ENCODE results near the gene MRI1. TPM values are rescaled to one million over a fixed set of nuclear protein-coding genes. Genes with fewer than 3 reads are reported as not detected.

MRI1 gene
- total and polyA plus RNA-seq, 2 experiments from 2014 or later: 16.5 to 39.7 TPM

DNA sequence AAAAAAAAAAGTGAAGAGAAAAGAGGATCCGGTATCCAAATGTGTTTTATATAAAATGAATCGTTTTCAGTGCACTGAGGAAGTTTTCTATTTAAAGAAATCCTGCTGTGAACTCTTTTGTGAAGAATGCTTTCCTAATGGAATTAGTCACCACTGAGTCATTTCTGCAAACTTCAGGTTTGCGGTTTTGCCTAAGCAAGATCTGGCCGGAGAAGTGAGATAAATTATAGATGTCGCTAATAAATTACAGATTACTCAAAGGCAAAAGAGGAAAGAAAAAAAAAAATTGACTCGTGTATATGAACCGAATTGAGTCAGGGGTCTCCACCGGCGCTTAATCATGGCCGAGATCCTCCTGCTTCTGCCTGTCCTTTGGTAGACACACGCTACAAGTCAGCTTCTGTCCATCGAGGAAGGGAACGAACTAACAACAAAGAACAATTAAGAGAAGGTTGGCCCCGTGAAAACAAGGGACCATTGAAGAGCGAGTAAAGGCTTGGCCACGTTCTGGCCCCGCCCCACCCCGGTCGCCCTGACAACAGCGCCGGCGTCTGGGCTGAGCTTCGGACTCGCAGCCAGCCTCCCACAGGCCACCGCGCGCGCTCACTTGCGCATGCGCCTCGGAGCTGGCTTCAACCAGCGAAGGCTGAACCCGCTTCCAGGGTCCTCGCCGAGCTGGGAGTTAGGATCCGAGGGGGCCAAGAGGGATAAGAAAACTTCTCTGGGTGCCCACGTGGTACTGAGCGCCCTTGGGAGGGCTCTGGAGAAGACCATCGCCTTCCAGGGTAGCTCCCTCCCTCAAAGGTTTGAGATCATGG is 33.0 kb upstream of the MRI1 start:
- H3K9ac ChIP-seq: peak overlapping the region; percentile 94
- TF ChIP-seq EZH2phosphoT487 (IDR thresholded peaks at IDR 0.05; ENCODE audit: insufficient read depth, low read depth): 0 out of 2 replicates have a peak, but pooled peaks have one; percentile 44
- TF ChIP-seq EZH2 (IDR thresholded peaks at IDR 0.05; ENCODE audit: insufficient read depth, poor library complexity, severe bottlenecking): no peak
- 0 out of 2 replicates have a peak, but pooled peaks cover 6% of the 10 kb centered on the region for H3K79me2 ChIP-seq (ENCODE audit: insufficient read depth)
- no peaks in the 10 kb centered on the region for H3K9me2 ChIP-seq (ENCODE audit: insufficient read depth)
- peak overlapping the region; percentile 83 for H2AFZ ChIP-seq
- WGBS, 2 experiments (ENCODE audit: low coverage in 1 of 2, low lambda C conversion rate in 2 of 2, missing lambda C conversion rate in 2 of 2): 0 to 2% methylated on average over 39 of the region's 39 CpGs
- peak overlapping the region; percentile 85 for H3K4me3 ChIP-seq
- peak; percentile 98 for DNase-seq
- H3K9me3 ChIP-seq (ENCODE audit: low read depth): no peaks in the 10 kb centered on the region
- H3K4me1 ChIP-seq (ENCODE audit: insufficient read depth): peaks cover 26% of the 10 kb centered on the region
- H4K20me1 ChIP-seq (ENCODE audit: insufficient read depth): no peaks in the 10 kb centered on the region
- in situ Hi-C loops (cut with MboI): no loop called here
- peak overlapping the region; percentile 98 for H3K27ac ChIP-seq
- no peaks in the 10 kb centered on the region for H3K27me3 ChIP-seq (replicated peaks; ENCODE audit: insufficient read depth)
- peaks cover 17% of the 10 kb centered on the region for H3F3A ChIP-seq (ENCODE audit: insufficient read depth)
- H3K36me3 ChIP-seq (ENCODE audit: low read depth): no peaks in the 10 kb centered on the region
- peak overlapping the region; percentile 96 for H3K4me2 ChIP-seq (ENCODE audit: unreplicated experiment)

DNA sequence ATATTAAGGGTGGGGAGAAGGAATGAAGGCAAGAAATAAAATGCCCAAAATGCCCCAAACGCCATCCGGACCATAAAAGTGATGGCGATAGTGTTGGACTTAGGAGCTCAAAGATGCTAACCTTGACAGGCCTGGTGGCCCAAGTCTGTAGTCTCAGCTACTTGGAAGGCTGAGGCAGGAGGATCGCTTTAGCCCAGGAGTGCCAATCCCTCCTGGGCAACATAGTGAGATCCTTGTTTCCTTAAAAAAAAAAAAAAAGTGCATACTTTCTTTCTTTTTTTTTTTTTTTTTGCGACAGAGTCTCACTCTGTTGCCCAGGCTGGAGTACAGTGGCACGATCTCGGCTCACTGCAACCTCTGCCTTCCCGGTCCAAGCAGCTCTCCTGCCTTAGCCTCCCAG is 32.0 kb upstream of the MRI1 start:
- peaks cover 17% of the 10 kb centered on the region for H3F3A ChIP-seq (ENCODE audit: insufficient read depth)
- peaks cover 26% of the 10 kb centered on the region for H3K4me1 ChIP-seq (ENCODE audit: insufficient read depth)
- H2AFZ ChIP-seq: peak overlapping the region; percentile 83; the same call in 1 of the 2 replicates
- peak overlapping the region; percentile 96 for H3K4me2 ChIP-seq (ENCODE audit: unreplicated experiment)
- no peaks in the 10 kb centered on the region for H3K27me3 ChIP-seq (replicated peaks; ENCODE audit: insufficient read depth)
- H3K27ac ChIP-seq: no peak overlapping the region
- in situ Hi-C loops (cut with MboI): no loop called here
- H3K4me3 ChIP-seq: peak overlapping the region; percentile 85
- no peak for DNase-seq
- H3K9me3 ChIP-seq (ENCODE audit: low read depth): no peaks in the 10 kb centered on the region
- H4K20me1 ChIP-seq (ENCODE audit: insufficient read depth): no peaks in the 10 kb centered on the region
- H3K9ac ChIP-seq: peak overlapping the region; percentile 94
- no peaks in the 10 kb centered on the region for H3K36me3 ChIP-seq (ENCODE audit: low read depth)
- TF ChIP-seq EZH2phosphoT487 (IDR thresholded peaks at IDR 0.05; ENCODE audit: insufficient read depth, low read depth): no peak
- TF ChIP-seq EZH2 (IDR thresholded peaks at IDR 0.05; ENCODE audit: insufficient read depth, poor library complexity, severe bottlenecking): no peak
- H3K9me2 ChIP-seq (ENCODE audit: insufficient read depth): no peaks in the 10 kb centered on the region
- 82 to 87% methylated on average over 8 of the region's 8 CpGs for WGBS, 2 experiments (ENCODE audit: low coverage in 1 of 2, low lambda C conversion rate in 2 of 2, missing lambda C conversion rate in 2 of 2)
- 0 out of 2 replicates have a peak, but pooled peaks cover 6% of the 10 kb centered on the region for H3K79me2 ChIP-seq (ENCODE audit: insufficient read depth)

DNA sequence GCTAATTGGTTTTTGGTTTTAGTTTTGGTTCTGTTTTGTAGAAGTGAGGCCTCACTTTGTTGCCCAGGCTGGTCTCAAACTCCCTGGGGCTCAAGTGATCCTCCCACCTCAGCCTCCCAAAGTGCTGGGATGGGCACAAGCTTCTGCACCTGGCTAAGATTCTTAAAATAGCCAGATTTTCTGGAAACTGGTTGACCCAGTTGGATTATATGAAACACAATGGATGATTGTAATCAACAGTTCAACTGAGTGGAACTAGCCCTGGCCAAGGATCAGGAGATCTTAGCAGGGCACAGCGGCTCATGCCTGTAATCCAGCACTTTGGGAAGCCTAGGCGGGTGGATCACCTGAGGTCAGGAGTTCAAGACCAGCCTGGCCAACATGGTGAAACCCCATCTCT is 29.6 kb upstream of the MRI1 start:
- H3K9ac ChIP-seq: no peak overlapping the region
- no peaks in the 10 kb centered on the region for H3K36me3 ChIP-seq (ENCODE audit: low read depth)
- H2AFZ ChIP-seq: no peak overlapping the region
- H3K79me2 ChIP-seq (ENCODE audit: insufficient read depth): 0 out of 2 replicates have a peak, but pooled peaks cover 6% of the 10 kb centered on the region
- H3K27me3 ChIP-seq (replicated peaks; ENCODE audit: insufficient read depth): no peaks in the 10 kb centered on the region
- in situ Hi-C loops (cut with MboI): no loop called here
- TF ChIP-seq EZH2phosphoT487 (IDR thresholded peaks at IDR 0.05; ENCODE audit: insufficient read depth, low read depth) (no peak), EZH2 (IDR thresholded peaks at IDR 0.05; ENCODE audit: insufficient read depth, poor library complexity, severe bottlenecking) (no peak)
- H4K20me1 ChIP-seq (ENCODE audit: insufficient read depth): no peaks in the 10 kb centered on the region
- peaks cover 18% of the 10 kb centered on the region for H3K4me1 ChIP-seq (ENCODE audit: insufficient read depth)
- no peak overlapping the region for H3K4me2 ChIP-seq (ENCODE audit: unreplicated experiment)
- no peaks in the 10 kb centered on the region for H3K9me2 ChIP-seq (ENCODE audit: insufficient read depth)
- 76 to 82% methylated on average over 2 of the region's 2 CpGs for WGBS, 2 experiments (ENCODE audit: low coverage in 1 of 2, low lambda C conversion rate in 2 of 2, missing lambda C conversion rate in 2 of 2)
- no peaks in the 10 kb centered on the region for H3K9me3 ChIP-seq (ENCODE audit: low read depth)
- H3F3A ChIP-seq (ENCODE audit: insufficient read depth): peaks cover 13% of the 10 kb centered on the region
- no peak overlapping the region for H3K27ac ChIP-seq
- DNase-seq: no peak
- no peak overlapping the region for H3K4me3 ChIP-seq

DNA sequence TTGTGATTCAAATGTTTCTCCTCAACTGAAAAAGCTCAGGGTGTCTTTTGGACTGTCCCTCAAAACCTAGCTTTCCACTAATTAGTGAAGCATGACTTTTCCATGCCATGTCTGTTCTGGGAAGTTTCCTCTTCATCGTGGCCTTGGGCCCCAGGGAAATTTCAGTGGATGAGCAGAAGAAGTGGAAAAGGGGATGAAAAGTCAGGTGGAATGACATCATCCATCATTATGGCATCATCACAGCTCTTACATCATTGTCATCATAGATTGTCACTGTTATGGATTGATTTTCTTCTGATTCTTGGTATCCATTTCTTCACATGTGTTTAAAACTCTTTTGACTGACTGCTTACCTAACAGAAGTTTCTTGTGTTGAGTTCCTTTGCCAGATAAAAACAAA is 26.2 kb upstream of the MRI1 start:
- Histone ChIP-seq H3K9me3 (ENCODE audit: low read depth) (no peaks in the 10 kb centered on the region), H3F3A (ENCODE audit: insufficient read depth) (no peaks in the 10 kb centered on the region), H3K4me2 (ENCODE audit: unreplicated experiment) (no peak overlapping the region), H3K27ac (no peak overlapping the region), H3K9ac (no peak overlapping the region), H2AFZ (no peak overlapping the region), H3K4me1 (ENCODE audit: insufficient read depth) (peaks cover 7% of the 10 kb centered on the region), H3K27me3 (replicated peaks; ENCODE audit: insufficient read depth) (no peaks in the 10 kb centered on the region), H4K20me1 (ENCODE audit: insufficient read depth) (no peaks in the 10 kb centered on the region), H3K36me3 (ENCODE audit: low read depth) (no peaks in the 10 kb centered on the region), H3K9me2 (ENCODE audit: insufficient read depth) (no peaks in the 10 kb centered on the region), H3K79me2 (ENCODE audit: insufficient read depth) (no peaks in the 10 kb centered on the region), H3K4me3 (no peak overlapping the region)
- in situ Hi-C loops (cut with MboI): no loop called here
- TF ChIP-seq EZH2phosphoT487 (IDR thresholded peaks at IDR 0.05; ENCODE audit: insufficient read depth, low read depth) (no peak), EZH2 (IDR thresholded peaks at IDR 0.05; ENCODE audit: insufficient read depth, poor library complexity, severe bottlenecking) (no peak)
- 94 to 96% methylated on average over 1 of the region's 1 CpG for WGBS, 2 experiments (ENCODE audit: low coverage in 1 of 2, low lambda C conversion rate in 2 of 2, missing lambda C conversion rate in 2 of 2)
- DNase-seq: no peak

Data from GM23248 (cell line).